Cardiac septum (tissue), 1 donor: ENCODE data around the gene LTB4R2. TPM values are rescaled to one million over a fixed set of nuclear protein-coding genes. Genes with fewer than 3 reads are reported as not detected.
"Not testable (repeated sequence)": the region's sequence is repeated elsewhere in the genome, so short reads cannot be mapped to it uniquely, and the experiment has no call there.

ENCODE experiments used
- DNase-seq: peaks from one replicate; pipeline ENCODE4 v3.0.0-alpha.2; 2020; ENCODE audit warnings: low spot score
- intact Hi-C: fragments of 100-400 bp; cut with DNase I; formaldehyde crosslinking; loops from one replicate; pipeline ENCODE4 v1.14.0; 2022
- total RNA-seq: library from RNA; stranded (reverse); fragmentation: NEBNext Ultra II Directional; extraction: Animal tissue kit (Norgen Biotek cat#: 25700); gene quantifications from one replicate; pipeline ENCODE4 v1.2.1, GENCODE V29; 2021
- donor health status: DM: no; HTN: no; CAD: no.

The LTB4R2 gene
- total RNA-seq, 1 donor from 2014 or later: 2.2 TPM

- intact Hi-C loops: no loop called here
- no peak for DNase-seq
These were observed 22.5 kb downstream of the LTB4R2 start for GRCh38 chr14:24332268-24332993.

- intact Hi-C loops: loop anchor here (2.0 kb wide), 1 partner anchor 32 kb away; no protein-coding TSS in a partner anchor
- DNase-seq: peak; percentile 84
These were observed 24.7 kb downstream of the LTB4R2 start, which contains the start of gene ADCY4 for GRCh38 chr14:24334431-24335291. Gene ADCY4 (minus strand): TSS chr14:24335071. CDS start chr14:24334652, 419 bp downstream.

- intact Hi-C loops: loop anchor here (2.0 kb wide), 1 partner anchor 31 kb away; no protein-coding TSS in a partner anchor
- no peak for DNase-seq
These were observed 25.7 kb downstream of the LTB4R2 start for GRCh38 chr14:24335461-24336171.

GRCh38 chr14:24337144-24337823 lies 27.3 kb downstream of the LTB4R2 start:
- intact Hi-C loops: no loop called here
- no peak for DNase-seq

- intact Hi-C loops: no loop called here
- DNase-seq: no peak
These were observed 27.9 kb downstream of the LTB4R2 start for GRCh38 chr14:24337824-24338175.

GRCh38 chr14:24338843-24339242 lies 28.9 kb downstream of the LTB4R2 start:
- DNase-seq: no peak
- intact Hi-C loops: no loop called here

- intact Hi-C loops: no loop called here
- peak; percentile 84 for DNase-seq
These were observed 29.6 kb downstream of the LTB4R2 start, which contains the start of gene RIPK3 for GRCh38 chr14:24339284-24340151. Gene RIPK3 (minus strand): TSS chr14:24339991. CDS start chr14:24339826, 165 bp downstream.

- intact Hi-C loops: no loop called here
- no peak for DNase-seq
These were observed 30.7 kb downstream of the LTB4R2 start for GRCh38 chr14:24340606-24341005.

- intact Hi-C loops: no loop called here
These were observed 32.9 kb downstream of the LTB4R2 start for GRCh38 chr14:24342889-24343288.

GRCh38 chr14:24343795-24344660 lies 34.1 kb downstream of the LTB4R2 start:
- intact Hi-C loops: no loop called here
- no peak for DNase-seq

More at GRCh38 chr14:24342889-24343288, 32.9 kb downstream of the LTB4R2 start:
- DNase-seq: no peak

- intact Hi-C loops: no loop called here
- DNase-seq: no peak
These were observed 37.2 kb downstream of the LTB4R2 start for GRCh38 chr14:24347134-24347533.

GRCh38 chr14:24348186-24348585 lies 38.2 kb downstream of the LTB4R2 start:
- intact Hi-C loops: no loop called here
- no peak for DNase-seq

- intact Hi-C loops: no loop called here
- DNase-seq: no peak
These were observed 39.8 kb downstream of the LTB4R2 start for GRCh38 chr14:24349742-24350141.

GRCh38 chr14:24351517-24351916 lies 41.6 kb downstream of the LTB4R2 start:
- no peak for DNase-seq
- intact Hi-C loops: no loop called here

- intact Hi-C loops: no loop called here
- DNase-seq: no peak
These were observed 43.9 kb downstream of the LTB4R2 start for GRCh38 chr14:24353559-24354481.

GRCh38 chr14:24354482-24354825 lies 44.5 kb downstream of the LTB4R2 start:
- intact Hi-C loops, DNase-seq: not testable (repeated sequence)

GRCh38 chr14:24355009-24355408 lies 45.1 kb downstream of the LTB4R2 start:
- intact Hi-C loops: no loop called here
- no peak for DNase-seq
